Retinal pigment epithelial cell (primary cell): ENCODE data around the gene LENG8.

ENCODE experiments used
- DNase-seq: peaks from one replicate; pipeline ENCODE4 v3.0.0-alpha.2; 2010; ENCODE audit warnings: low read depth
- H3K4me3 ChIP-seq: 2 replicates; pipeline ENCODE4 v1.5.1; 2011; ENCODE audit warnings: mild to moderate bottlenecking, low read length, control low read depth, moderate library complexity
- CTCF ChIP-seq: conservative IDR thresholded peaks from 2 replicates; pipeline ENCODE4 v1.5.1; 2011; ENCODE audit warnings: low read depth, low read length, control low read depth, inconsistent platforms

Gene LENG8

GRCh38 chr19:54411033-54411432 is 38.0 kb upstream of the LENG8 start:
- TF ChIP-seq CTCF, result no peak
- no peak for DNase-seq

GRCh38 chr19:54412877-54413276 is 36.1 kb upstream of the LENG8 start:
- DNase-seq, result no peak
- H3K4me3 ChIP-seq, result no peak overlapping the region
- no peak for TF ChIP-seq CTCF

More at GRCh38 chr19:54411033-54411432, 38.0 kb upstream of the LENG8 start:
- no peak overlapping the region for H3K4me3 ChIP-seq

GRCh38 chr19:54414156-54414555 is 34.8 kb upstream of the LENG8 start:
- no peak overlapping the region for H3K4me3 ChIP-seq
- DNase-seq, result no peak
- no peak for TF ChIP-seq CTCF

- TF ChIP-seq CTCF, result peak; percentile 18
- DNase-seq, result no peak
- no peak within 1 kb of the TSS for H3K4me3 ChIP-seq
Observed at GRCh38 chr19:54415208-54415900, 33.6 kb upstream of the LENG8 start, which contains the start of gene TTYH1. Gene TTYH1 (plus strand): TSS chr19:54415464. CDS start chr19:54415553, 89 bp downstream.

- no peak overlapping the region for H3K4me3 ChIP-seq
- no peak for TF ChIP-seq CTCF
- no peak for DNase-seq
Observed at GRCh38 chr19:54415901-54416673, 32.9 kb upstream of the LENG8 start.

- no peak overlapping the region for H3K4me3 ChIP-seq
- TF ChIP-seq CTCF, result no peak
- DNase-seq, result no peak
Observed at GRCh38 chr19:54416695-54417491, 32.1 kb upstream of the LENG8 start.
